NCI-H345 (cell line): ENCODE results near the gene PMS1.
"Not testable (repeated sequence)": the region's sequence is repeated elsewhere in the genome, so short reads cannot be mapped to it uniquely, and the experiment has no call there.

Experiments used
- DNase-seq: peaks from one replicate; lab custom pipeline; 2025; lab: John Stamatoyannopoulos, UW

The PMS1 gene

DNA sequence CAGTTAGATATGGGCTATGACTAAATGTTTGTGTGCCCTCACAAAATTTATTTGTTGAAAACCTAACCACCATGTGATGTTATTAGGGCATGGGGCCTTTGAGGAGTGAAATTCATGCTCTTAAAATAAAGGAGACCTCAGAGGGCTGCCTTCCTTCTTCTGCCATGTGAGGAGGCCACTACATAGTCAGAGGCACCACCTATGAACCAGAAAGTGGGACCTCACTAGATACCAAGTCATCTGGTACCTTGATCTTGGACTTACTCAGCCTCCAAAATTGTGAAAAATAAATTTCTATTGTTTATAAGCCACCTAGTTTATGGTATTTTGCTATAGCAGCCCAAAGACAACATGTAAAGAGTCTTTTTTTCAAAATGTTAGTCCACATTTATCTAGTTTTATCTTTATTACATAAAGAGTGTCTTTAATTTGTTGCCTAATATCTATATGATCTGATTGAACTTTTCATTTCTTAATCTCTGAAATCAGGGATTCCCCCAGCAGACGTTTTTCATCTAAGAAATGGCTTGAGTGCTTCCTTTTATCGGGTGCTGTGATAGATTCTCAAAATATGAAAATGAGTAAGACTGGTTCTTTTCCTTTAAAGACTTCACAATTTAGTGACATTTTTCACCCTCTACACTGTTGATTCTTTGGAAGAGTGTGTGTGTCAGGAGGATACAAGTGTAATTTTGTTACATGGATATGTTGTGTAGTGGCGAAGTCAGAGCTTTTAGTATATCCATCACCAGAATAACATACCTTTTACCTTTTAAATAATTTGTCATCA is 34.2 kb downstream of the PMS1 start:
- no peak for DNase-seq

DNA sequence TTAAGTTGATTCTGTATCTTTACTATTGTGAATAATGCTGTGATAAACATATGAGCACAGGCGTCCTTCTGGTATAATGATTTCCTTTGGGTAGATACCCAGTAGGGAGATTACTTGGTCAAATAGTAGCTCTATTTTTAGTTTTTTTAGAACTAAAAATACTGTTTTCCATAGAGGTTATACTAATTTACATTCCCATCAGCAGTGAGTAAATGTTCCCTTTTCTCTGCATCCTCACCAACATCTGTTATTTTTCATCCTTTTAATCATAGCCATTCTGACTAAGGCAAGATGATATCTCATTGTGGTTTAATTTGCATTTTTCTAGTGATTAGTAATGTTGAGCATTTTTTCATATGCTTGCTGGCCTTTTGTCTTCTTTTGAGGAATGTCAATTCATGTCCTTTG is 35.1 kb downstream of the PMS1 start:
- no peak for DNase-seq

DNA sequence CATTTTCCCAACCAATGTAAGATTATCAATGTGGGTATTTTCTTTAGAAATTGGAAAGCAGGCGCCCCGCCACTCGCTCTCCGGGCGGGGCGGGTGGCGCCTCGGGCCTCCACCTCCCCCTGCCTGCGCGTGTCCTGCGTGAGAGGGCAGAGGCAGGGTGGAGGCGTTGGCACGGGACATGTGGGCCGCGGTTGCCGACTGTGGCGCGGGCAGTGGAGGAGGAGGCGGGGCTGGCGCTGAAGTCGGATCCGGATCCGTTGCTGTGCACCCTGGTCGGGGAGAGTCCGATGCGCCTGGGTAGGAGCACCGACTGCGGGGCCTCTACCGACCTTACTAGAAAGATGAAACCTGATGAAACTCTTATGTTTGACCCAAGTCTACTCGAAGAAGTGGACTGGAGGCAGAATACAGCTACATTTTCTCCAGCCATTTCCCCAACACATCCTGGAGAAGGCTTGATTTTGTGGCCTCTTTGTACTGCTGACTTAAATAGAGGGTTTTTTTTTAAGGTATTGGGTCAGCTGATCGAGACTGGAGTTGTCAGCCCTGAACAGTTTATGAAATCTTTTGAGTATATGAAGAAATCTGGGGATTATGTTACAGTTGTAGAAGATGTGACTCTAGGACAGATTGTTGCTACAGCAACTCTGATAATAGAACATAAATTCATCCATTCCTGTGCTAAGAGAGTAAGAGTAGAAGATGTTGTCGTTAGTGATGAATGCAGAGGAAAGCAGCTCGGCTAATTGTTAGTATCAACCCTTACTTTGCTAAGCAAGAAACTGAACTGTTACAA is 37.9 kb downstream of the PMS1 start:
- DNase-seq, result no peak

DNA sequence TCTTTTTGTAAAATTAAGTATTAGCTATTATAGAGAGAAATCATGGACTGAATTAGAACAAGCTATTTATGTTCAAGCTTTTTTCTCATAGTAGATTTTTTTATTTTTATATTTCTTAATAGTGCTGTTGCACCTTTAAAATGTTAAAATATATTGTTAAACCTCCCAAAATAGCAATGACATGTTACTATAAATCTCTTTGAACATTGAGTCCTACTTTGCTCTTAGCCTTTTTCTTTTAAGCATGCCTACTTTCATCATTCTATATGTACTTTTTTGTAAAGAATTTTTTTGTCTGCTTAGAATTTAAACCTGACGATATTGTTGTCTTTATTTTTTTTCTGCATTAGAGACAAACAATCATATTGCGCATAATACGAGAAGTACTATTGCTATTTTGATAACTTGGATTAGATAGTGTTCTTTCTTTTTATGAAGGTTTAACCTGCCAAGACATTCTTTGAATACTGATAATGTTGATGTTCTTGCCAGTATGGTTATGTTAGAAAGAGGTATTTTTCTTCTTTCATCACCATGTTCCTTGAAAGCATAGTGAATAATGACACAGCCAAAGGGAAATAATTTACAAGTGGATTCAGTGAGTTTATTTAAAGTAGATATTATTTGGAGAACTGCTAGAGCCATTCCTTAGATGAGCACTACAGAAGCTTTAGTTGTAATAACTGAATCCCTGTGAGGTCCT is 40.6 kb downstream of the PMS1 start:
- no peak for DNase-seq

DNA sequence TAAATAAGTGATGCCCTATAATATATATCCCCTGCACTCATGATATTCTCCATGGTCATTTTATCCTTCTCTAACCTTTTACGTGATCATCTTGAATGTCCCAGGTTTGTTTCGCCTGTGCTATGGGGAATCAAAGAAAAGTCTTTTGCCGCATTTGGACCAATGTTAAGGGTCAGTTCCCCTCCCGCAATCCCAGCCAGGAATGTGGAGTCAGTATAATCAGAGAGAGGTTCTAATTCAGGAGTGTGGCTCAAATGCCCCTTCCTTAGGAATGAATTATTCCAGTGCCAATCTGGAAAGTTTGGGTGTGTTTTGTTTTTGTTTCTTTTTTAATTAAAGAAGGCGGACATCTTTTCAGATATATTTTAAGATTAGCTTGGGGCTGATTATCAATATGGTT is 41.8 kb downstream of the PMS1 start:
- no peak for DNase-seq

DNA sequence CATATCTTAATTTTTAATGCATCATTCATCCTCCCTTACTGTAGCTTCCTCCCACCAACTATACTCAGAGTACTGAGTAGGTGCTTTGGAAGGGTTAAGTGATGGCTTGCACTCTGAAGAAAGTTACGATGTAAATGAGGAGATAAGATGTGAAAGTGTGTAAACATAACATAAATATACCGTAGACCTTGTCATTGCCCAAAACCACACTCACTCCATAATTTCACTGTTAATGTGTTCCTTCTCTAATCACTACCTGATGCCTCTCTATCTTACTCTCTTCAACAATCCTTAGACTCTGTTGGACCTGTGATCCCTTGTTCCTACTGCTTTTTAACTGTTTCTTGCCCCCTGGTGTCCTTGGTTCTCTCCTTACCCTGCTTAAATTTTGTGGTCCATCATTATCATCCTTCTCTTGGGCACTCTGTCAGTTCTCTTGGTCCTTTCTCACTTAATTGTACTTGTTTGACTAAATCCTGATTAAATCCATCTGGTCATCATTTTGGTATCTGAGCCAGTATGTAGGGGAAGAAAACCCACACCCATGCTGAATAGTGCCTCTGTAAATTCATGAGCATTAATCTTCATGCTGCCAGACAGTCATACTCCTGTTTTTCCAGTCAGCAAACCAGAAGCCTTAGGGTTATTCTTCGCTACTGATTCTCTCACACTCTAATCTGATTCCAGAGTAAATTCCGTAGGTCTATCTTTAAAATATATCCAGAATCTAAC is 45.0 kb downstream of the PMS1 start:
- DNase-seq, result no peak

DNA sequence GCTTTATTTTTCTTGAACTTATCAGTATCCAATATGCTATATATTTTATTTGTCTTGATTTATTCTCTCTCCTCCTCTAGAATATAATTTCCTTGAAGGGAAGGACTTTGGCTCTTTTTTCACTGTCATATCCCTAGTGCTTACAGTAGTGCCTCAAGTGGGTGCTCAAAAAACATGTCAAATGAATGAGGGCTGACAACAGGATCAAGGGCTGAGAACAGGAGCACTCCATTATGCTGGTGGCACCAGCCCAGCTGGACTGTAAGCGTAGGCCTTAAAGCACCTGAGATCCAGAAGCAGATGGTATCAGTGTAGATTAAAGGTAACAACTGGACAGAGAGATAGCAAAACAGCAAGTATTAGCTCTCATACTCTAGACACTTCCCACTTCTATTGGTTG is 46.3 kb downstream of the PMS1 start:
- no peak for DNase-seq

DNA sequence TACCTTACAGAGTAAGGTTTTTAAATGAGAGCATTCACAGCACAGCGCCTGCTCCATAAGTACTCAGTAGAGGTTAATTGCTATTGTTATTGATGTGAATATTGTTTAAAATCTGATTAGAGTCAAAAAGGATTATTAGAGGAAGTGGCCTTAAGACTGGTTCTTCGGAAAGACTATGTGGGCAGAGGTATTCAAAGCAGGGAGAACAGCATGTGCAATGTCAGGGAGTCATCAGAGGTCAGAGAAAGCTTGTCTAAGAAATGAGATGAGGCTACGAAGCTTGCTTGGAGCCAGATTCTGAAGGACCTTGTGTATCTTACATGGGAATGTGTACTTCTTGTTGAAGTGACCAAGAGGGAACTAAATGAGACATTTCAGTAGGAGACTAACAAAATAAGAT is 49.8 kb downstream of the PMS1 start:
- DNase-seq, result no peak

- not testable (repeated sequence) for DNase-seq
Observed at GRCh38 chr2:189834642-189835041, 50.4 kb downstream of the PMS1 start.

DNA sequence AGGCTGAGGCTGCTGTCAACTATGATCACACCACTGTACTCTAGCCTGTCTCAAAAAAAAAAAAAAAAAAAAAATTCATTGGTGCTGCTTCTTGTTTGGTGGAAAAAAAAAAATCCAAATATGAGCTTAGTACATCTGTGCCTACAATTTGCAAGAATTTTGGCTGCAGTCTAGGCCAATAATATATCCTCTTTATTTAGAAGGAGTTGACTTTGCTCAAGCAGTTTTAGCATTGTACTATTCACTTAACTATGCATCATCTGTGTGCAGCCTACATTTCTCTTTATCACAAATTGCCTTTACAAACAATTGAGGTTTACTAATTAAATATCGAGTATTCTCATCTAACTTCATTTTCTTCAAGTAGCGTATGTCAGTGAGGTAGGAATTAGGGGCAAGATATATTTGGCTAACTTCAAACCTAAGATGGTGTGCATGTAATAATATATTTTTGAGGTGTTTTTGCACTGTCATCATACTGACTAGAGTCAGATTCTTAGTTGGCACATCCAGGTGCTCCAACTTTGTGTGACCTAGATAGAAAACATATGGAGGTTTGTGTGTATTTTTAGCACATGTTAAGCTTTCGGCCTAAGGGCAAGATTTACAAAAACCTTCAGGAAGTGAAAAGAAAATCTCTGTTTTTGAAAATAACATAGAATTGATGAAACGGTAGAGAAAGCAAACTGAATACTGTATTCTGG is 51.8 kb downstream of the PMS1 start:
- DNase-seq, result no peak

GRCh38 chr2:189836644-189837043 is 52.4 kb downstream of the PMS1 start:
- DNase-seq, result peak; percentile 26

- no peak for DNase-seq
Observed at GRCh38 chr2:189837326-189837725, 53.1 kb downstream of the PMS1 start.

GRCh38 chr2:189841019-189841418 is 56.8 kb downstream of the PMS1 start:
- no peak for DNase-seq

DNA sequence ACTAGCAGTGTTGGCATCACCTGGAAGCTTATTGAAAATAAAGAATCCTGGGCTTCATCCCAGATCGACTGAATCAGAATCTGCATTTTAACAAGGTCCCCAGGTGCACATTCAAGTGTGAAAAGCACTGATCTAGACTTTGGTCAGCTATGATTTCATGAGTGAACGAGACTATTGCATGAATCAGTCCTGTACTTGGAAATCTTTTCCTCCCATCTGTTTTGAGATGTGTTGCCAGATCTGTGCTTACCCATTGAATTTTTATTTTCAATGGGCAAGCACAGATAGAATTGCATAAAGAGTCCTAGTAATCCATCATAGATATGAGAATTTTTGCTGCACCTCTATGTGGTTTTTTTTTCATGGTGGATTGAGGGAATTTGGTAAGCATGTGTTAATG is 64.0 kb downstream of the PMS1 start:
- DNase-seq, result no peak

DNA sequence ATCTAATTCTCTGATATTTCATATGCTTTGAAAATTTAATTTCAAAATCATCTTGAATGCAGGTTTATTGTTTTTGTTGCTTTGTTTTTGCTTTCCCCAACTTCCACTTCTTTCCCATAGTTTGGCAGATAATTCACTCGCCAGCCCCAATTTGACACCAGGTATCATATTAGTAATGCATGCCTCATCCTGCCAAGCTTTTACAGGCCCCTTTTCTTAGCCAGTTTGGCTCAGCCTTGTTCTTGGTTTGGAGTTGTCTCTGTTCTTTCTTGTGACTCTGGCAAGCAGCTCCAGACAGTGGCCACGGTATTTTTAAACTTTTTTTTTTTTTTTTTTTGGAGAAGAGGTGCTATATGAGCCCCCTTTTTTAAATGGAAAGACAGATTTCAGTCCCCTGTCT is 65.3 kb downstream of the PMS1 start:
- DNase-seq, result no peak

DNA sequence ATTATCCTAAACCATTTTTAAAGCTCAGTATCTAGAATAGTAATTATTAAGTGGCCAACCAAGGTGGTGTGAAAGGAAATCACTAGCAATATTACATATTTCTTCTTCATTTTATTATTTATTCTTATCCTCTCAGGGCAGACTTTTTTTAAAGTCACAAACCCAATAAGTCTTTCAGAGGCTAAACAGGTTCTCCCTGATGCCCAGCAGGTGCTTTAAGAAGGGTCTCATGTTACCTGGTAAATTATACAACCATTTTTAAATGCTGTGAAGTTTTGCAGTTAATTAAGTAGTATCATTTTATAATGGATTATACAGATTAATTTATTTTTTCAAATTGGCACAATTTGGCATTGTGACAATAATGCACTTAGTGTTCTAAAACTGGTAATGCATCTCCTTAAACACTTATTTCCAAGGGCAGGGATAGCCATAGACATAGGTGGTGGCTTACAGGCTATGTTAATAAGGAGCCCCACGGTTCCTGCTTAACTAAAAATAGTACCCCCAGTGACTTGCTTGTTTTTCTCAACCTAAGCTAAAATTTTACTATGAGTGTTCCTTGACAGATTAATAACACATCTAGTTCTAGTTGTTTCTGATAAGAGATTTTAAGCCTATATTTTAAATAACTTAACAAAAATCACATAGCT is 67.0 kb downstream of the PMS1 start:
- no peak for DNase-seq

DNA sequence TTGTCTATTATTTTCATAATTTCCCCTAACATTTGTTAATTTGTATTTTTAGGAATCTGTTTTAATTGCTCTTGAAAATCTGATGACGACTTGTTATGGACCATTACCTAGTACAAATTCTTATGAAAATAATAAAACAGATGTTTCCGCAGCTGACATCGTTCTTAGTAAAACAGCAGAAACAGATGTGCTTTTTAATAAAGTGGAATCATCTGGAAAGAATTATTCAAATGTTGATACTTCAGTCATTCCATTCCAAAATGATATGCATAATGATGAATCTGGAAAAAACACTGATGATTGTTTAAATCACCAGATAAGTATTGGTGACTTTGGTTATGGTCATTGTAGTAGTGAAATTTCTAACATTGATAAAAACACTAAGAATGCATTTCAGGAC is 69.9 kb downstream of the PMS1 start:
- DNase-seq, result no peak

DNA sequence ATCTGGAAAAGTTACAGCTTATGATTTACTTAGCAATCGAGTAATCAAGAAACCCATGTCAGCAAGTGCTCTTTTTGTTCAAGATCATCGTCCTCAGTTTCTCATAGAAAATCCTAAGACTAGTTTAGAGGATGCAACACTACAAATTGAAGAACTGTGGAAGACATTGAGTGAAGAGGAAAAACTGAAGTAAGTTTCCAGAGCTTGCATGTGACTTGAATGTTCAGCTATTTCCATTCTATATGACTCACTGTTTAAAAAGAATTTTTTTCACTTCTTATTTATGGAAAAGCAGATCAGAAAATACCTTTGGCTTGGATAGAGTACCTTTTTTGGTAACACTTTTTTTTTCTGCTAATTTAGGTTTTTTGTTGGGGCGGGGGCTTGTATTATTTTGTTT is 70.7 kb downstream of the PMS1 start:
- no peak for DNase-seq

GRCh38 chr2:189858291-189858690 is 74.0 kb downstream of the PMS1 start:
- no peak for DNase-seq

GRCh38 chr2:189860161-189860560 is 75.9 kb downstream of the PMS1 start:
- DNase-seq, result no peak

- DNase-seq, result no peak
Observed at GRCh38 chr2:189862751-189863150, 78.5 kb downstream of the PMS1 start.
